GM19035 (cell line): Measurements from ENCODE around the gene CLVS2.

Source experiments
- ATAC-seq: cut with Tn5 transposase; IDR thresholded peaks from one replicate; pipeline ENCODE4 v1.9.1; 2021; ENCODE audit not compliant: unreplicated experiment

Gene CLVS2

GRCh38 chr6:122995921-122996793 is at the start of gene CLVS2:
TSS of gene CLVS2 (plus strand) at chr6:122996235. CDS start at chr6:122997778, 1,543 bp downstream.
- ATAC-seq, result no peak

- no peak for ATAC-seq
Observed at GRCh38 chr6:122947355-122947754, 48.7 kb upstream of the CLVS2 start.

- no peak for ATAC-seq
Observed at GRCh38 chr6:122953766-122954165, 42.3 kb upstream of the CLVS2 start.

GRCh38 chr6:122956376-122956775 is 39.7 kb upstream of the CLVS2 start:
- no peak for ATAC-seq

- no peak for ATAC-seq
Observed at GRCh38 chr6:122962000-122962624, 33.9 kb upstream of the CLVS2 start.

- ATAC-seq, result no peak
Observed at GRCh38 chr6:122969999-122970533, 26.0 kb upstream of the CLVS2 start.

- no peak for ATAC-seq
Observed at GRCh38 chr6:122977180-122977579, 18.9 kb upstream of the CLVS2 start.

GRCh38 chr6:122984393-122984792 is 11.6 kb upstream of the CLVS2 start:
- ATAC-seq, result no peak

GRCh38 chr6:122994256-122994655 is 1.8 kb upstream of the CLVS2 start:
- no peak for ATAC-seq

- no peak for ATAC-seq
Observed at GRCh38 chr6:122996794-122997505, 915 bp downstream of the CLVS2 start.

GRCh38 chr6:122997541-122998150 is 1.6 kb downstream of the CLVS2 start:
- ATAC-seq, result no peak

- no peak for ATAC-seq
Observed at GRCh38 chr6:122998403-122998975, 2.5 kb downstream of the CLVS2 start.

GRCh38 chr6:123000244-123000770 is 4.3 kb downstream of the CLVS2 start:
- no peak for ATAC-seq

GRCh38 chr6:123001540-123001939 is 5.5 kb downstream of the CLVS2 start:
- no peak for ATAC-seq

GRCh38 chr6:123007885-123008284 is 11.8 kb downstream of the CLVS2 start:
- ATAC-seq, result no peak

- ATAC-seq, result no peak
Observed at GRCh38 chr6:123009059-123009458, 13.0 kb downstream of the CLVS2 start.

- no peak for ATAC-seq
Observed at GRCh38 chr6:123014835-123015234, 18.8 kb downstream of the CLVS2 start.

- no peak for ATAC-seq
Observed at GRCh38 chr6:123016431-123017103, 20.5 kb downstream of the CLVS2 start.

- ATAC-seq, result no peak
Observed at GRCh38 chr6:123017104-123017682, 21.2 kb downstream of the CLVS2 start.

GRCh38 chr6:123022975-123023374 is 26.9 kb downstream of the CLVS2 start:
- ATAC-seq, result no peak
